Adrenal gland (tissue), 5 donors: Measurements from ENCODE around the gene AKAP7.
A peak's percentile ranks its signal among the peaks of the same experiment; 100 is the strongest.

Experiments
- POLR2A ChIP-seq, 2 donors: fragments of 450-650 bp; IDR thresholded peaks; one replicate each; pipeline ENCODE4 v1.6.1; 2017; ENCODE audit warnings: antibody characterized with exemption in 2 of 2, mild to moderate bottlenecking in 2 of 2, moderate library complexity in 1 of 2
- TF ChIP-seq, protein P1 (sequence below), 6 experiments: fragments of 450-650 bp in 4 of 6; fragments of 200-600 bp in 2 of 6; sonication (generic) in 1 of 6; IDR thresholded peaks; 1 replicate in 5 of 6; 2 replicates in 1 of 6; pipeline versions ENCODE4 v1.5.1 to v1.8.0; 2016 to 2021; ENCODE audit warnings: antibody characterized with exemption in 6 of 6, mild to moderate bottlenecking in 2 of 6, moderate library complexity in 1 of 6
- donor health status: DM: no; HTN: no; CAD: no.

DNA sequence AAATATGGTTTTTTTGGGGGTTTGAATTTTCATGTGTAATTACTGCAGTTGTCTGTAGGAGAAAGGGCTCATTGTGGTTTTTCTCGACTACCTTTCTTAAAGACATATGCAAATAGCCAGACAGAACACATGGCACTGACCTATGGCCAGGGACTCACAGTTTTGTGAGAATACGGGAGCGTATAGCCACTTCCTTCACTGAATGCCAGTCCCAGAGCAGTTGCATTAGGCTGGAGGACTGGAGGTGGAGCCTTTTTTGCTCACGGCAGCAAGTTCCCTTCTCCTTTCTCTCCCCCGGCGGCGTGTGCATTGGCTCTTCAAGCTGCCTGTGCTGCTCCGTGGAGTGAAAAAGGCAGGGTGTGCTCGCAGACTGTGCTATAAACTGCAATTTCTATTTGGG, 114.9 kb downstream of the AKAP7 start:
- TF ChIP-seq, protein P1, sequence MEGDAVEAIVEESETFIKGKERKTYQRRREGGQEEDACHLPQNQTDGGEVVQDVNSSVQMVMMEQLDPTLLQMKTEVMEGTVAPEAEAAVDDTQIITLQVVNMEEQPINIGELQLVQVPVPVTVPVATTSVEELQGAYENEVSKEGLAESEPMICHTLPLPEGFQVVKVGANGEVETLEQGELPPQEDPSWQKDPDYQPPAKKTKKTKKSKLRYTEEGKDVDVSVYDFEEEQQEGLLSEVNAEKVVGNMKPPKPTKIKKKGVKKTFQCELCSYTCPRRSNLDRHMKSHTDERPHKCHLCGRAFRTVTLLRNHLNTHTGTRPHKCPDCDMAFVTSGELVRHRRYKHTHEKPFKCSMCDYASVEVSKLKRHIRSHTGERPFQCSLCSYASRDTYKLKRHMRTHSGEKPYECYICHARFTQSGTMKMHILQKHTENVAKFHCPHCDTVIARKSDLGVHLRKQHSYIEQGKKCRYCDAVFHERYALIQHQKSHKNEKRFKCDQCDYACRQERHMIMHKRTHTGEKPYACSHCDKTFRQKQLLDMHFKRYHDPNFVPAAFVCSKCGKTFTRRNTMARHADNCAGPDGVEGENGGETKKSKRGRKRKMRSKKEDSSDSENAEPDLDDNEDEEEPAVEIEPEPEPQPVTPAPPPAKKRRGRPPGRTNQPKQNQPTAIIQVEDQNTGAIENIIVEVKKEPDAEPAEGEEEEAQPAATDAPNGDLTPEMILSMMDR (IDR thresholded peaks at IDR 0.05) = peak in 3 of 6 experiments; percentile 2 to 29 (median 16)
- peak in 1 of 2 donors; percentile 61 for TF ChIP-seq POLR2A (IDR thresholded peaks at IDR 0.05)
